Measurements from ENCODE around the gene ARAP1. TPM values are rescaled to one million over a fixed set of nuclear protein-coding genes. Genes with fewer than 3 reads are reported as not detected.
A peak's percentile ranks its signal among the peaks of the same experiment; 100 is the strongest.

Gene ARAP1
- polyA plus RNA-seq, 3 donors = 48.7 to 487 (median 79.0) TPM

- no peaks in the 10 kb centered on the region for H3K27me3 Mint-ChIP-seq (ENCODE audit: low read depth in 3 of 3)
- H3K79me2 ChIP-seq (ENCODE audit: insufficient read depth, low read length) = peaks cover 96% of the 10 kb centered on the region
- H3K36me3 Mint-ChIP-seq = peaks cover 33 to 34% of the 10 kb centered on the region in 2 donors
- H2AFZ ChIP-seq (ENCODE audit: insufficient read depth, low read depth, low read length, poor library complexity, severe bottlenecking) = no peak overlapping the region
- no peak for TF ChIP-seq CTCF (IDR thresholded peaks at IDR 0.05)
- 38% methylated on average over 1 of the region's 6 CpGs for WGBS (ENCODE audit: insufficient coverage)
- H3K27ac Mint-ChIP-seq = peak overlapping the region; percentile 80 to 100 (median 96)
- H4K20me1 ChIP-seq (ENCODE audit: insufficient read depth, low read length) = peaks cover 51% of the 10 kb centered on the region
- peak in 1 of 3 donors; percentile 51 for DNase-seq
- intact Hi-C loops (cut with micrococcal nuclease) = no loop called here
- H3K4me1 Mint-ChIP-seq = peaks cover 75% of the 10 kb centered on the region
- peak overlapping the region in 1 of 3 experiments; percentile 24 for H3K4me3 ChIP-seq (replicated peaks in 1 of 3; ENCODE audit: low read depth in 2 of 3, low read length in 3 of 3)
- H3K4me2 ChIP-seq (replicated peaks; ENCODE audit: extremely low read depth, low read length, poor library complexity, severe bottlenecking) = peak overlapping the region; percentile 15
- H3K9me3 Mint-ChIP-seq = no peaks in the 10 kb centered on the region
- peak overlapping the region; percentile 54 to 99 for H3K27ac ChIP-seq (ENCODE audit: low read depth in 1 of 2, low read length in 2 of 2)
- peak overlapping the region; percentile 0 to 13 for H3K4me3 Mint-ChIP-seq
- H3K4me1 ChIP-seq (ENCODE audit: control insufficient read depth in 1 of 2, insufficient read depth in 2 of 2, low read length in 2 of 2) = peaks cover 61 to 71% of the 10 kb centered on the region in 2 donors
- peaks cover 5 to 10% of the 10 kb centered on the region in 2 donors for H3K36me3 ChIP-seq (replicated peaks in 1 of 2; ENCODE audit: control insufficient read depth in 1 of 2, insufficient read depth in 2 of 2, low read length in 2 of 2)
- no peaks in the 10 kb centered on the region for H3K9me3 ChIP-seq (replicated peaks in 1 of 2; ENCODE audit: control insufficient read depth in 1 of 2, insufficient read depth in 1 of 2, low read length in 2 of 2)
- no peak overlapping the region for H3K9ac ChIP-seq (ENCODE audit: insufficient read depth, low read length, poor library complexity, severe bottlenecking)
- H3K27me3 ChIP-seq (ENCODE audit: control insufficient read depth in 2 of 2, insufficient read depth in 2 of 2, low read length in 2 of 2) = no peaks in the 10 kb centered on the region
These were observed 7.7 kb downstream of the ARAP1 start for GRCh38 chr11:72744474-72744873.

- intact Hi-C loops (cut with micrococcal nuclease) = no loop called here
These were observed 8.6 kb downstream of the ARAP1 start for GRCh38 chr11:72743321-72744221.

More at GRCh38 chr11:72743321-72744221, 8.6 kb downstream of the ARAP1 start:
- Mint-ChIP-seq H3K36me3 (peaks cover 27 to 31% of the 10 kb centered on the region in 2 donors), H3K9me3 (peaks cover 0 to 2% (median 0%) of the 10 kb centered on the region in 7 donors), H3K27me3 (ENCODE audit: low read depth in 3 of 3) (no peaks in the 10 kb centered on the region), H3K4me1 (peaks cover 74% of the 10 kb centered on the region), H3K27ac (peak overlapping the region; percentile 80 to 100 (median 96)), H3K4me3 (peak overlapping the region; percentile 0 to 73)
- peak overlapping the region; percentile 45 for H3K9ac ChIP-seq (ENCODE audit: insufficient read depth, low read length, poor library complexity, severe bottlenecking)
- peak overlapping the region; percentile 20 for H3K4me2 ChIP-seq (replicated peaks; ENCODE audit: extremely low read depth, low read length, poor library complexity, severe bottlenecking)
- H3K4me3 ChIP-seq (replicated peaks in 1 of 3; ENCODE audit: low read depth in 2 of 3, low read length in 3 of 3) = peak overlapping the region in 1 of 3 experiments; percentile 24
- peaks cover 42% of the 10 kb centered on the region for H4K20me1 ChIP-seq (ENCODE audit: insufficient read depth, low read length)
- DNase-seq = peak; percentile 79 to 84 (median 80)
- no peak for TF ChIP-seq CTCF (IDR thresholded peaks at IDR 0.05)
- H3K79me2 ChIP-seq (ENCODE audit: insufficient read depth, low read length) = peaks cover 96% of the 10 kb centered on the region
- H2AFZ ChIP-seq (ENCODE audit: insufficient read depth, low read depth, low read length, poor library complexity, severe bottlenecking) = no peak overlapping the region
- peaks cover 5 to 10% of the 10 kb centered on the region in 2 donors for H3K36me3 ChIP-seq (replicated peaks in 1 of 2; ENCODE audit: control insufficient read depth in 1 of 2, insufficient read depth in 2 of 2, low read length in 2 of 2)
- H3K27ac ChIP-seq (ENCODE audit: low read depth in 1 of 2, low read length in 2 of 2) = peak overlapping the region; percentile 54 to 99
- H3K9me3 ChIP-seq (replicated peaks in 1 of 2; ENCODE audit: control insufficient read depth in 1 of 2, insufficient read depth in 1 of 2, low read length in 2 of 2) = no peaks in the 10 kb centered on the region
- no peaks in the 10 kb centered on the region for H3K27me3 ChIP-seq (ENCODE audit: control insufficient read depth in 2 of 2, insufficient read depth in 2 of 2, low read length in 2 of 2)
- WGBS (ENCODE audit: insufficient coverage) = 30% methylated on average over 5 of the region's 6 CpGs
- H3K4me1 ChIP-seq (ENCODE audit: control insufficient read depth in 1 of 2, insufficient read depth in 2 of 2, low read length in 2 of 2) = peaks cover 62 to 71% of the 10 kb centered on the region in 2 donors
